Prostate gland (tissue), 2 donors: Measurements from ENCODE around the gene ITGA11.

Experiments
- CTCF ChIP-seq, 4 experiments: fragments of 200-600 bp in 2 of 4; fragments of 450-650 bp in 2 of 4; sonication (generic) in 2 of 4; IDR thresholded peaks; 1 replicate in 3 of 4; 2 replicates in 1 of 4; pipeline ENCODE4 v1.5.1; 2016 to 2019; ENCODE audit warnings: antibody characterized with exemption in 4 of 4, mild to moderate bottlenecking in 2 of 4, moderate library complexity in 2 of 4
- POLR2AphosphoS5 ChIP-seq: sonication (generic); formaldehyde crosslinking; IDR thresholded peaks from one replicate; pipeline ENCODE4 v1.6.1; 2017; ENCODE audit warnings: antibody characterized with exemption

- no peak for TF ChIP-seq CTCF (IDR thresholded peaks at IDR 0.05)
- TF ChIP-seq POLR2AphosphoS5 = no peak
These were observed 18.4 kb downstream of the ITGA11 start for GRCh38 chr15:68413363-68414205.
